HG02642 (cell line): ENCODE results near the gene RPS6KA3.
"Not testable (repeated sequence)": the region's sequence is repeated elsewhere in the genome, so short reads cannot be mapped to it uniquely, and the experiment has no call there.

Source experiments
- ATAC-seq: cut with Tn5 transposase; IDR thresholded peaks from one replicate; pipeline ENCODE4 v1.9.1; 2021; ENCODE audit warnings: mild to moderate bottlenecking; ENCODE audit not compliant: unreplicated experiment, poor library complexity

Gene RPS6KA3

GRCh38 chrX:20265726-20266681 is 705 bp downstream of the RPS6KA3 start:
- peak; percentile 22 for ATAC-seq

GRCh38 chrX:20265221-20265725 is 1.4 kb downstream of the RPS6KA3 start:
- ATAC-seq = peak; percentile 36

GRCh38 chrX:20263474-20263873 is 3.2 kb downstream of the RPS6KA3 start:
- ATAC-seq = no peak

- ATAC-seq = no peak
Measured at GRCh38 chrX:20260885-20261284, 5.8 kb downstream of the RPS6KA3 start.

GRCh38 chrX:20254712-20255299 is 11.9 kb downstream of the RPS6KA3 start:
- no peak for ATAC-seq

- ATAC-seq = no peak
Measured at GRCh38 chrX:20253232-20253543, 13.5 kb downstream of the RPS6KA3 start.

GRCh38 chrX:20252381-20253231 is 14.1 kb downstream of the RPS6KA3 start:
- ATAC-seq = peak; percentile 56

GRCh38 chrX:20251691-20252090 is 15.0 kb downstream of the RPS6KA3 start:
- no peak for ATAC-seq

- not testable (repeated sequence) for ATAC-seq
Measured at GRCh38 chrX:20250146-20250545, 16.6 kb downstream of the RPS6KA3 start.

- ATAC-seq = no peak
Measured at GRCh38 chrX:20248592-20249192, 18.0 kb downstream of the RPS6KA3 start.

- ATAC-seq = no peak
Measured at GRCh38 chrX:20244931-20245330, 21.8 kb downstream of the RPS6KA3 start.

GRCh38 chrX:20240201-20240600 is 26.5 kb downstream of the RPS6KA3 start:
- ATAC-seq = no peak

- ATAC-seq = no peak
Measured at GRCh38 chrX:20237864-20238263, 28.8 kb downstream of the RPS6KA3 start.

GRCh38 chrX:20235755-20236154 is 31.0 kb downstream of the RPS6KA3 start:
- no peak for ATAC-seq

- ATAC-seq = no peak
Measured at GRCh38 chrX:20233336-20233735, 33.4 kb downstream of the RPS6KA3 start.

GRCh38 chrX:20231598-20231997 is 35.1 kb downstream of the RPS6KA3 start:
- no peak for ATAC-seq

- no peak for ATAC-seq
Measured at GRCh38 chrX:20230406-20230805, 36.3 kb downstream of the RPS6KA3 start.

- ATAC-seq = no peak
Measured at GRCh38 chrX:20229155-20229554, 37.6 kb downstream of the RPS6KA3 start.

GRCh38 chrX:20228245-20228644 is 38.5 kb downstream of the RPS6KA3 start:
- no peak for ATAC-seq

- no peak for ATAC-seq
Measured at GRCh38 chrX:20227116-20227515, 39.6 kb downstream of the RPS6KA3 start.
